ENCODE results near the gene SPO11.
"Not testable (repeated sequence)": the region's sequence is repeated elsewhere in the genome, so short reads cannot be mapped to it uniquely, and the experiment has no call there.

The SPO11 gene

GRCh38 chr20:57335392-57335791 lies 5.8 kb downstream of the SPO11 start:
- DNase-seq (ENCODE audit: low read depth, low spot score) = peak; percentile 50

- DNase-seq (ENCODE audit: low read depth, low spot score) = no peak
These were observed 12.1 kb downstream of the SPO11 start for GRCh38 chr20:57341663-57342062.

- DNase-seq (ENCODE audit: low read depth, low spot score) = peak; percentile 37
These were observed 13.2 kb downstream of the SPO11 start for GRCh38 chr20:57342829-57343228.

DNA sequence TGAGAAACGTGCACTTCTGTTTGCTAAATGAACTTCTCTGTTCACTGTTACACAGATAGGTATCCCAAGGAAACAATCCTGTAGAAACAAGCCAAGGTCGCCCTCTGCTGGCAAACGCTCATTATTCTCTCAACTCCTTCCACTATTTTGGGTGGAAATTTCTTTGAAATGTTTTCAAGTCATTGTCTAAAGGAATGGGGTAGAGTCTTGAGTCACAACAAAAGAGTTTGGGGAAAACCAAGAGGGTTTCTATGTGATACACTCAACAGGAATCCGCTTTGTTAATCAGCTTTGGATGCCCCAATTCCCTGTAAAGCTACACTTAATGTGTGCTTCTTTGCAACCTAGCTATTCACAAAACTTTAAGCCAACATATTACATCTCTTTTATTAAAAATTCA lies 16.9 kb downstream of the SPO11 start:
- DNase-seq (ENCODE audit: low read depth, low spot score) = peak; percentile 88

DNA sequence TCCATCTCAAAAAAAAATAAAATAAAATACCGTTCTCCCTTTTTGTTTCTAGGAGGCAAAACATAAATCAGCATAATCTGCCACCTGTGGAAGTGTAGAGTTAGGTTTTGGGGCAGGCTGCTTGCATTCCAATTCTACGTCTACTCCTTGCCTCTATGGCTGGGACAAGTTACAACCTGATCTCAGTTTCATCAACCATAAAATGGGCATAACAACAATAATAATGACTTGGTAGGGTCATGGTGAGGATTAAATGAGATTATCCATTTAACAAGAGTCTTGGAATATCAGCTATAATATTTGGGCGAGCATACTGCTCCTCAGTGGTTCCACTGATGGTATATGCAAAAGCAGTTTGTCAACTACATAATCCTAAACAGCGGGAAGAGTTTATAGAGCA lies 17.8 kb downstream of the SPO11 start:
- no peak for DNase-seq (ENCODE audit: low read depth, low spot score)

DNA sequence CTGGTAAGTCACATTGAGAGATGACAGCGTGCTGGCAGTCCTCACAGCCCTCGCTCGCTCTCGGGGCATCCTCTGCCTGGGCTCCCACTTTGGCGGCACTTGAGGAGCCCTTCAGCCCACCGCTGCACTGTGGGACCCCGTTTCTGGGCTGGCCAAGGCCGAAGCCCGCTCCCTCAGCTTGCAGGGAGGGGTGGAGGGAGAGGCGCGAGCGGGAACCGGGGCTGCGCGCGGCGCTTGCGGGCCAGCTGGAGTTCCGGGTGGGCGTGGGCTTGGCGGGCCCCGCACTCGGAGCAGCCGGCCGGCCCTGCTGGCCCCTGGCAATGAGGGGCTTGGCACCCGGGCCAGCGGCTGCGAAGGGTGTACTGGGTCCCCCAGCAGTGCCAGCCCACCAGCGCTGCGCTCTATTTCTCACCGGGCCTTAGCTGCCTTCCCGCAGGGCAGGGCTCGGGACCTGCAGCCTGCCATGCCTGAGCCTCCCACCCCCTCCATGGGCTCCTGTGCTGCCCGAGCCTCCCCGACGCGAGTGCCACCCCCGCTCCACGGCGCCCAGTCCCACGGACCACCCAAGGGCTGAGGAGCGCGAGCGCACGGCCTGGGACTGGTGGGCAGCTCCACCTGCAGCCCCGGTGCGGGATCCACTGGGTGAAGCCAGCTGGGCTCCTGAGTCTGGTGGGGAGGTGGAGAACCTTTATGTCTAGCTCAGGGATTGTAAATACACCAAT lies 18.8 kb downstream of the SPO11 start:
- not testable (repeated sequence) for DNase-seq (ENCODE audit: low read depth, low spot score)

GRCh38 chr20:57348922-57349574 lies 19.4 kb downstream of the SPO11 start:
- DNase-seq (ENCODE audit: low read depth, low spot score) = not testable (repeated sequence)

- DNase-seq (ENCODE audit: low read depth, low spot score) = no peak
These were observed 20.6 kb downstream of the SPO11 start for GRCh38 chr20:57350081-57350710.

- DNase-seq (ENCODE audit: low read depth, low spot score) = not testable (repeated sequence)
These were observed 21.1 kb downstream of the SPO11 start for GRCh38 chr20:57350726-57351041.

GRCh38 chr20:57351042-57351783 lies 21.6 kb downstream of the SPO11 start, which contains the start of gene RAE1:
Gene RAE1 (plus strand): TSS chr20:57351255. CDS start chr20:57354039, 2,784 bp downstream.
- DNase-seq (ENCODE audit: low read depth, low spot score) = peak; percentile 96

- DNase-seq (ENCODE audit: low read depth, low spot score) = no peak
These were observed 22.7 kb downstream of the SPO11 start for GRCh38 chr20:57352305-57352704.

- DNase-seq (ENCODE audit: low read depth, low spot score) = no peak
These were observed 23.7 kb downstream of the SPO11 start for GRCh38 chr20:57353351-57353750.

GRCh38 chr20:57361517-57361916 lies 31.9 kb downstream of the SPO11 start:
- peak; percentile 84 for DNase-seq (ENCODE audit: low read depth, low spot score)

DNA sequence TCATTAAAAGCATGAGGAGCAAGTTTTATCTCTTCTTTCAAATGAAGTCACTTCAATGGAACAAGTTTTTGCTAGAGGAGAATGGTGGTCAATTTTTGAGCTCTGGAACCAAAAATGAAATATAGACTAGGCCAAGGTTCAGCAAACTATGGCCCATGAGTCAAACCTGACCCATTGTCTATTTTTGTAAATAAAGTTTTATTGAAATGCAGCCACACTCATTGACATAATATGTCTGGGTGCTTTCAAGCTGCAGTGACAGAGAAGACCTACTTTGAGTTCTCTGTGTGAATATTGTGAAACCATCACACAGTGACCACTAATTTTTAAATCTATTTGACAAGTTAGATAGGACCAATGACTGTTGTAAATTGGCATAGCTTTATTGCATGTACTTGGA lies 34.8 kb downstream of the SPO11 start:
- DNase-seq (ENCODE audit: low read depth, low spot score) = no peak

- no peak for DNase-seq (ENCODE audit: low read depth, low spot score)
These were observed 40.0 kb downstream of the SPO11 start for GRCh38 chr20:57369596-57369995.

- DNase-seq (ENCODE audit: low read depth, low spot score) = no peak
These were observed 40.7 kb downstream of the SPO11 start for GRCh38 chr20:57370316-57370715.

DNA sequence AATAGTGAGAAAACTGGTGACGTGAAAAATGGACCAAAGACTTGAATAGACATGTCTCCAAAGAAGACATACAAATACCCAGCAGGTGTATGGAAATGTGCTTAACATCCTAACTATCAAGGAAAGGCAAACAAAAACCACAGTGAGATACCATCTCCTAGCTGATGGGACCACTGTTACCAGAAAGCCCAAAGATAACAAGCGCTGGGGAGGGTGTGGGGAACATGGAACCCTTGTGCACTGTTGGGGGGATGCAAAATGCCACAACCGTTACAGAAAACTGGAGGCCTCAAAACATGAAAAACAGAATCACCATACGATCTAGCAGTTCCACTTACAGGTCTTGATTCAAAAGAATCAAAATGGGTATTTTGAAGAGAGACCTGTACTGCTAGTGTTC lies 41.8 kb downstream of the SPO11 start:
- DNase-seq (ENCODE audit: low read depth, low spot score) = no peak

GRCh38 chr20:57372157-57372556 lies 42.6 kb downstream of the SPO11 start:
- DNase-seq (ENCODE audit: low read depth, low spot score) = no peak

DNA sequence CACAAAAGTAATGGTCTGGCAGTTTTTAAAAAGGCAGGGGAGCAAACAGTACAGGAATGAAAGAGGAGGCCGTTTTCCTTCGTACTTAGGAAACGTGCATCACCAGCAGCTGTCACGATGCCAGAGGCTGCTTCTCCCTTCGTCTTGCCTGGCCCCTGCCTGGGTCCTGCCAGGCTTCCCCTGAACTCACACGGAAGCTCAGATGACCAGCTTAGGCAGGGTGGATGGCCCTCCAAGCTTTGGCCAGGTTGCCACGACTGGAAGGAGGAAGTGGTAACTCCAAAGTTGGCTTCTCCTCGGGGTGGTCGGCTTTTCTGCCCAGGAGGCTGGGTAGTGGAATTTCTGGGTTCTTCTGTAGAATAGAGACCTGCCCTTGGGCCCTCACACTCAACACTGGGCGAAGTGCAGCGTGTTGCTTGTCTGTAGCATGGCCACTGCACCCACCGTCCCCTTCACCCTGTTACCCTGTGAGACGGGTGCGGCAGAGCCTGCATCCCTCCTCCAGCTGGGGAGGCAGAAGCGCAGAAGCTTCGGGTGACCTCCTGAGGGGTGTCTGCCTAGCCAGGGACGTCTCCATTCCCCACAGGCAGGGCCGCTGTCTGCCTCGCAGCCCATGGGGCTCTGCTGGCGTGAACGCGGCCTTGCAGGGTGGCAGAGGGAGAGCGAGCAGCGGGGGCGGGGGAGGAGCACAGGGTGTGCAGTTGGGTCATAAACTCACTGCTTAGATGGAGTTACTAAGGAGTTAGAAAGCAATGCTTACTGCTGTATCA lies 43.2 kb downstream of the SPO11 start:
- DNase-seq (ENCODE audit: low read depth, low spot score) = no peak

GRCh38 chr20:57374343-57374930 lies 44.8 kb downstream of the SPO11 start:
- DNase-seq (ENCODE audit: low read depth, low spot score) = no peak
